PC-9 (cell line): Measurements from ENCODE around the gene BCO1.

Source experiments
- CTCF ChIP-seq: fragments of 200-600 bp; sonication (generic); conservative IDR thresholded peaks from 2 replicates; pipeline ENCODE4 v1.6.1; 2017; ENCODE audit warnings: mixed run types, antibody characterized with exemption, mild to moderate bottlenecking, moderate library complexity
- EZH2 ChIP-seq: fragments of 200-600 bp; sonication (generic); IDR thresholded peaks from 2 replicates; pipeline ENCODE4 v1.8.0; 2017; ENCODE audit warnings: antibody characterized with exemption, low read depth

- TF ChIP-seq EZH2 (no peak), CTCF (no peak)
These were observed 86.3 kb downstream of the BCO1 start for GRCh38 chr16:81324808-81325207.
